Psoas muscle (tissue), 8 donors: ENCODE data around the gene R3HDM2. TPM values are rescaled to one million over a fixed set of nuclear protein-coding genes. Genes with fewer than 3 reads are reported as not detected.
"Not testable (repeated sequence)": the region's sequence is repeated elsewhere in the genome, so short reads cannot be mapped to it uniquely, and the experiment has no call there.

Experiments
- ATAC-seq, 4 donors: fragments of 200-7000 bp; cut with Tn5 transposase; one replicate each; pipeline ENCODE4 v1.9.1; 2020; ENCODE audit warnings: moderate library complexity in 3 of 4, mild to moderate bottlenecking in 2 of 4
- DNase-seq, 2 donors: peaks; one replicate each; pipeline ENCODE4 v3.0.0-alpha.2; 2020
- H3K27ac ChIP-seq: fragments of 200-600 bp; one replicate; pipeline ENCODE4 v1.8.0; 2022
- H3K27me3 ChIP-seq, 3 donors: fragments of 200-600 bp in 1 of 3; one replicate each; pipeline versions ENCODE4 v1.6.1 to v1.8.0; 2013 to 2022; ENCODE audit warnings: low read length in 2 of 3, mild to moderate bottlenecking in 2 of 3, moderate library complexity in 1 of 3; ENCODE audit not compliant: insufficient read depth in 3 of 3
- H3K36me3 ChIP-seq, 2 donors: fragments of 200-600 bp in 1 of 2; one replicate each; pipeline versions ENCODE4 v1.6.1 to v1.8.0; 2013 to 2022; ENCODE audit warnings: low read depth in 1 of 2, mild to moderate bottlenecking in 1 of 2, moderate library complexity in 1 of 2; ENCODE audit not compliant: insufficient read depth in 1 of 2
- H3K4me1 ChIP-seq: fragments of 200-600 bp; one replicate; pipeline ENCODE4 v1.8.0; 2022
- H3K4me3 ChIP-seq: fragments of 200-600 bp; one replicate; pipeline ENCODE4 v1.8.0; 2022; ENCODE audit warnings: mild to moderate bottlenecking
- H3K9me3 ChIP-seq: fragments of 200-600 bp; one replicate; pipeline ENCODE4 v1.8.0; 2022
- CTCF ChIP-seq: fragments of 200-600 bp; IDR thresholded peaks from one replicate; pipeline ENCODE4 v1.8.0; 2022; ENCODE audit warnings: antibody characterized with exemption
- WGBS, 3 donors: extraction: QIAGEN DNeasy Blood & Tissue Kit; methylation state at CpG; one replicate each; pipeline versions ENCODE4 v1.1.6 to v1.1.7; 2013; 5-methylcytosine and 5-hydroxymethylcytosine counted together
- intact Hi-C, 2 donors: fragments of 100-400 bp; cut with DNase I; formaldehyde crosslinking; loops; one replicate each; pipeline versions ENCODE4 v1.11.0 to v1.14.2; 2022
- polyA plus RNA-seq, 3 donors: library from polyadenylated mRNA; stranded (reverse); fragments of 200-250 nt; gene quantifications; one replicate each; pipeline ENCODE4 v1.2.3, GENCODE V29; 2013
- total RNA-seq, 4 donors: library from RNA; stranded (reverse); fragmentation: NEBNext Ultra II Directional in 2 of 4; extraction: Animal tissue kit (Norgen Biotek cat#: 25700) in 2 of 4; gene quantifications; one replicate each; pipeline versions ENCODE4 v1.2.1 to v1.2.4, GENCODE V29; 2021 to 2023
- donor health status: healthy with polysubstance abuse.
- donor health status: DM: no; HTN: no; CAD: no; lungs with moderate emphysema.
- donor health status: Bipolar disorder and iron deficiency.
- donor health status: healthy.
- donor health status: DM: yes; HTN: yes; CAD: no.
- donor health status: DM: no; HTN: no; CAD: no.
- donor health status: DM: no; HTN: no; CAD: no.
- donor health status: DM: yes; HTN: yes; CAD: no.

Gene R3HDM2
- total and polyA plus RNA-seq, 7 donors: 12.1 to 64.9 (median 41.4) TPM

- TF ChIP-seq CTCF: no peak
- H3K27me3 ChIP-seq: no peaks in the 10 kb centered on the region
- peaks cover 16% of the 10 kb centered on the region for H3K4me1 ChIP-seq
- ATAC-seq (peak; percentile 68 to 86 (median 77)), DNase-seq (no peak)
- H3K36me3 ChIP-seq: peaks cover 0 to 3% of the 10 kb centered on the region in 2 donors
- 71 to 84% (median 74%) methylated on average over 8 of the region's 8 CpGs for WGBS, 3 donors
- H3K4me3 ChIP-seq: no peak overlapping the region
- intact Hi-C loops: no loop called here
- H3K9me3 ChIP-seq: no peaks in the 10 kb centered on the region
- no peak overlapping the region for H3K27ac ChIP-seq
These were observed 14.5 kb downstream of the R3HDM2 start for GRCh38 chr12:57416039-57416996.

DNA sequence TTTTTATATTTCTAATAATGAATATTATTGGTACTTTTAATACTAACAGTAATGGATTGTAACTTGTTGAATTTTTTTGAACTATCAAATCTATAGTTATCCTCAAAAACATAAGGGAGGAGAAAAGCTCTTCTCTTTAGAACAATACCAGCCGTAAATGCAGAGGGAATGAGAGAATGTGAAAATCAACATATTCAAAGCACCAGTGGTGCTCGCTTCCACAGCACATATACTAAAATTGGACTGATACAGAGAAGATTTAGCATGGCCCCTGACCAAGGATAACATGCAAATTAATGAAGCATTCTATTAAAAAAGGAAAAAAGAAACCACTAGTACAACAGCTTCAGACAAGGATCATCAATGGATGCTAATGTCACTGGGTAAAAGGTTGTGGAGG, 15.8 kb downstream of the R3HDM2 start:
- H3K36me3 ChIP-seq: no peaks in the 10 kb centered on the region
- no peaks in the 10 kb centered on the region for H3K27me3 ChIP-seq
- H3K9me3 ChIP-seq: no peaks in the 10 kb centered on the region
- ATAC-seq (no peak), DNase-seq (no peak)
- H3K27ac ChIP-seq: no peak overlapping the region
- 85 to 90% (median 87%) methylated on average over 2 of the region's 2 CpGs for WGBS, 3 donors
- TF ChIP-seq CTCF: no peak
- intact Hi-C loops: no loop called here
- no peak overlapping the region for H3K4me3 ChIP-seq
- peaks cover 13% of the 10 kb centered on the region for H3K4me1 ChIP-seq

- H3K27me3 ChIP-seq, intact Hi-C loops, DNase-seq, H3K27ac ChIP-seq, H3K9me3 ChIP-seq, ATAC-seq, H3K4me3 ChIP-seq, H3K36me3 ChIP-seq: not testable (repeated sequence)
- 71 to 89% (median 77%) methylated on average over 6 of the region's 6 CpGs for WGBS, 3 donors
- peaks cover 13% of the 10 kb centered on the region for H3K4me1 ChIP-seq
These were observed 16.7 kb downstream of the R3HDM2 start for GRCh38 chr12:57414160-57414559.

- ATAC-seq (no peak), DNase-seq (no peak)
- WGBS, 3 donors: 97 to 98% (median 98%) methylated on average over 4 of the region's 4 CpGs
- Histone ChIP-seq H3K4me3 (no peak overlapping the region), H3K36me3 (no peaks in the 10 kb centered on the region), H3K27ac (no peak overlapping the region), H3K9me3 (no peaks in the 10 kb centered on the region), H3K27me3 (no peaks in the 10 kb centered on the region), H3K4me1 (no peaks in the 10 kb centered on the region)
- intact Hi-C loops: no loop called here
- no peak for TF ChIP-seq CTCF
These were observed 20.3 kb downstream of the R3HDM2 start for GRCh38 chr12:57410534-57410933.

DNA sequence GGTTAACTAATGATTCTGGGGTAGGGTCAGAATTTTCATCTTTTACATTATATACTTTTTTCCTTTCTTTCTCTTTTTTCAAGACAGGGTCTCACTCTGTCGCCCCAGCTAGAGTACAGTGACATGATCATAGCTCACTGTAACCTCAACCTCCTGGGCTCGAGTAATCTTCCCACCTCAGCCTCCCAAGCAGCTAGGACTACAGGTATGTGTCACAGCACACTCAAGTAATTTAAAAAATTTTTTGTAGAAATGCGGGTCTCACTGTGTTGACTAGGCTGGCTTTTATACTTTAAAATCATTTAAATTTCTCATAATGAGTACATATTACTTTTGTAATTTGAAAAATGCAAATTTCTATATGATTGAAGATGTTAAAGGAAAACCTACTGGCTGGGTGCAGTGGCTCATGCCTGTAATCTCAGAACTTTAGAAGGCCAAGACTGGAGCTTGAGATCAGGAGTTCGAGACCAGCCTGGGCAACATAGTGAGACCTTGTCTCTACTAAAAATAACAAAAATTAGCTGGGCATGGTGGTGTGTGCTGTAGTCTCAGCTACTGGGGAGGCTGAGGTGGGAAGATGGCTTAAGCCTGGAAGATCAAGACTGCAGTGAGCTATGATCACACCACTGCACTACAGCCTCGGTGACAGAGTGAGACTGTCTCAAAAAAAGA, 25.7 kb downstream of the R3HDM2 start:
- WGBS, 3 donors: 94 to 95% (median 95%) methylated on average over 5 of the region's 5 CpGs
- no peaks in the 10 kb centered on the region for H3K27me3 ChIP-seq
- H3K27ac ChIP-seq: no peak overlapping the region
- intact Hi-C loops: no loop called here
- H3K4me1 ChIP-seq: no peaks in the 10 kb centered on the region
- H3K9me3 ChIP-seq: no peaks in the 10 kb centered on the region
- H3K4me3 ChIP-seq: no peak overlapping the region
- no peak for TF ChIP-seq CTCF
- ATAC-seq (no peak), DNase-seq (no peak)
- H3K36me3 ChIP-seq: no peaks in the 10 kb centered on the region

DNA sequence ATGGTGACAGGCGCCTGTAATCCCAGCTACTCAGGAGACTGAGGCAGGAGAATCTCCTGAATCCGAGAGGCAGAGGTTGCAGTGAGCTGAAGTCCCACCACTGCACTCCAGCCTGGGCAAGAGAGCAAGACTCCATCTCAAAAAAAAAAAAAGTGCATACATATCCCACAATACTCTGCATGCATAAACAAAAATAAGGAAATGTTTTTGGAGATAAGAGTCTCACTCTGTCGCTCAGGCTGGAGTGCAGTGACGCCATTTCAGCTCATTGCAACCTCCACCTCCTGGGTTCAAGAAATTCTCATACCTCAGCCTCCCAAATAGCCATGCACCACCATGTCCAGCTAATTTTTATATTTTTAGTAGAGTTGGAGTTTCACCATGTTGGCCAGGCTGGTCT, 28.7 kb downstream of the R3HDM2 start:
- DNase-seq, H3K27me3 ChIP-seq, intact Hi-C loops, H3K4me1 ChIP-seq, H3K4me3 ChIP-seq, H3K9me3 ChIP-seq, H3K27ac ChIP-seq, ATAC-seq, H3K36me3 ChIP-seq: not testable (repeated sequence)
- WGBS, 3 donors: 96 to 100% (median 98%) methylated on average over 4 of the region's 4 CpGs
